Measurements from ENCODE around the gene CDH22. TPM values are rescaled to one million over a fixed set of nuclear protein-coding genes. Genes with fewer than 3 reads are reported as not detected.

CDH22 gene
- polyA plus RNA-seq, 1 donor from 2014 or later = not detected

Other genes starting within 250 kb of the CDH22 start
- 30.1 TPM for gene NCOA5, start 218.5 kb downstream of the CDH22 start, polyA plus RNA-seq
- 217 TPM for gene CD40, start 190.2 kb downstream of the CDH22 start, polyA plus RNA-seq
- gene ELMO2, start 98.1 kb upstream of the CDH22 start, polyA plus RNA-seq = 29.1 TPM
- gene ZNF334, start 205.1 kb upstream of the CDH22 start, polyA plus RNA-seq = not detected
- not detected for gene OCSTAMP, start 242.2 kb upstream of the CDH22 start, polyA plus RNA-seq

Data from IgD-negative memory B cell (primary cell).